HepG2 (cell line): ENCODE results near the gene NFE2L1. TPM values are rescaled to one million over a fixed set of nuclear protein-coding genes. Genes with fewer than 3 reads are reported as not detected.

Source experiments
- ATRX ChIP-seq: sonication (generic); formaldehyde crosslinking; IDR thresholded peaks from 2 replicates; pipeline ENCODE4 v1.4.0; 2020; ENCODE audit warnings: missing genetic modification reagents, borderline replicate concordance
- BHLHE40 ChIP-seq: IDR thresholded peaks from 2 replicates; pipeline ENCODE4 v1.6.1; 2011; ENCODE audit warnings: low read length, improper control_type of control experiment
- KDM5B ChIP-seq: sonication (generic); formaldehyde crosslinking; IDR thresholded peaks from 2 replicates; pipeline ENCODE4 v1.4.0; 2020; ENCODE audit warnings: missing genetic modification reagents, mild to moderate bottlenecking, borderline replicate concordance
- MAFG ChIP-seq: sonication (generic); formaldehyde crosslinking; IDR thresholded peaks from 2 replicates; pipeline ENCODE4 v1.5.1; 2020; ENCODE audit warnings: mild to moderate bottlenecking, missing genetic modification reagents
- NPAS2 ChIP-seq: sonication (generic); formaldehyde crosslinking; IDR thresholded peaks from 2 replicates; pipeline ENCODE4 v1.8.0; 2022; ENCODE audit warnings: mild to moderate bottlenecking, missing genetic modification reagents, borderline replicate concordance
- PAF1 ChIP-seq: IDR thresholded peaks from 2 replicates; pipeline ENCODE4 v1.6.1; 2016; ENCODE audit warnings: missing genetic modification reagents, missing compliant biosample characterization
- RARG ChIP-seq: sonication (generic); formaldehyde crosslinking; IDR thresholded peaks from 2 replicates; pipeline ENCODE4 v1.4.0; 2020; ENCODE audit warnings: low read depth, mild to moderate bottlenecking, missing genetic modification reagents
- SCMH1 ChIP-seq: sonication (generic); formaldehyde crosslinking; IDR thresholded peaks from 2 replicates; pipeline ENCODE4 v1.9.0; 2021; ENCODE audit warnings: missing genetic modification reagents, mild to moderate bottlenecking, borderline replicate concordance
- SOX6 ChIP-seq, 2 experiments: fragments of 450-650 bp in 1 of 2; sonication (generic) in 1 of 2; formaldehyde crosslinking in 1 of 2; IDR thresholded peaks; 2 replicates each; pipeline versions ENCODE4 v1.4.0 to v1.6.1; 2017 to 2020; ENCODE audit warnings: antibody characterized with exemption in 1 of 2, mild to moderate bottlenecking in 1 of 2, missing genetic modification reagents in 1 of 2
- TBX3 ChIP-seq: fragments of 450-650 bp; IDR thresholded peaks from 2 replicates; pipeline ENCODE4 v1.6.1; 2017; ENCODE audit warnings: antibody characterized with exemption, mild to moderate bottlenecking, inconsistent platforms, borderline replicate concordance
- YEATS2 ChIP-seq: sonication (generic); formaldehyde crosslinking; IDR thresholded peaks from 2 replicates; pipeline ENCODE4 v1.4.0; 2020; ENCODE audit warnings: missing genetic modification reagents, borderline replicate concordance
- ZFP36L1 ChIP-seq: sonication (generic); formaldehyde crosslinking; IDR thresholded peaks from 2 replicates; pipeline ENCODE4 v1.8.0; 2022; ENCODE audit warnings: mild to moderate bottlenecking, missing genetic modification reagents, moderate library complexity
- ZNF451 ChIP-seq: sonication (generic); formaldehyde crosslinking; IDR thresholded peaks from 2 replicates; pipeline ENCODE4 v1.5.0; 2020; ENCODE audit warnings: mild to moderate bottlenecking, missing genetic modification reagents
- ZNF550 ChIP-seq: sonication (generic); formaldehyde crosslinking; IDR thresholded peaks from 2 replicates; pipeline ENCODE4 v1.4.0; 2020; ENCODE audit warnings: mild to moderate bottlenecking, missing genetic modification reagents, borderline replicate concordance
- ZNF614 ChIP-seq: IDR thresholded peaks from 2 replicates; pipeline ENCODE4 v1.6.1; 2018; ENCODE audit warnings: missing biosample characterization, missing genetic modification reagents, inconsistent platforms, borderline replicate concordance
- ZNF724P ChIP-seq: sonication (generic); formaldehyde crosslinking; IDR thresholded peaks from 2 replicates; pipeline ENCODE4 v1.8.0; 2022; ENCODE audit warnings: missing genetic modification reagents, borderline replicate concordance
- ZNF75D ChIP-seq: sonication (generic); formaldehyde crosslinking; IDR thresholded peaks from 2 replicates; pipeline ENCODE4 v1.8.1; 2023; ENCODE audit warnings: missing genetic modification reagents, mild to moderate bottlenecking, borderline replicate concordance
- ZNF782 ChIP-seq: sonication (generic); formaldehyde crosslinking; IDR thresholded peaks from 2 replicates; pipeline ENCODE4 v1.4.0; 2020; ENCODE audit warnings: missing genetic modification reagents, mild to moderate bottlenecking, borderline replicate concordance
- polyA plus RNA-seq, 8 experiments: library from polyadenylated mRNA; depleted of rRNA in 3 of 8; stranded (reverse) in 7 of 8; unstranded in 1 of 8; fragments of >200 nt; fragmentation: Illumina TruSeq in 4 of 8; extraction: Trizol in 4 of 8; gene quantifications; 2 replicates each; pipeline versions ENCODE4 v1.2.1 to v1.2.3, GENCODE V29; 2011 to 2016; ENCODE audit warnings: low read depth in 4 of 8, missing spikeins in 1 of 8, mixed read lengths in 1 of 8; ENCODE audit not compliant: insufficient read depth in 1 of 8
- total RNA-seq, 5 experiments: library from RNA; depleted of rRNA; stranded (reverse); fragments of >200 nt; fragmentation: Illumina TruSeq; extraction: Trizol; gene quantifications; 2 replicates each; pipeline ENCODE4 v1.2.3, GENCODE V29; 2016; ENCODE audit warnings: low read depth in 1 of 5
- TF ChIP-seq, protein P1 (sequence below): fragments of 450-650 bp; IDR thresholded peaks from 2 replicates; pipeline ENCODE4 v1.6.1; 2017
- TF ChIP-seq, protein P2 (sequence below): sonication (generic); formaldehyde crosslinking; IDR thresholded peaks from 2 replicates; pipeline ENCODE4 v1.5.0; 2020; ENCODE audit warnings: missing genetic modification reagents
- TF ChIP-seq, protein P3 (sequence below): sonication (generic); formaldehyde crosslinking; IDR thresholded peaks from 2 replicates; pipeline ENCODE4 v1.8.0; 2023; ENCODE audit warnings: mild to moderate bottlenecking, missing genetic modification reagents
- TF ChIP-seq, protein P4 (sequence below): IDR thresholded peaks from 2 replicates; pipeline ENCODE4 v1.6.1; 2016; ENCODE audit warnings: mild to moderate bottlenecking, missing biosample characterization, missing genetic modification reagents
- TF ChIP-seq, protein P5 (sequence below): sonication (generic); formaldehyde crosslinking; IDR thresholded peaks from 2 replicates; pipeline ENCODE4 v1.4.0; 2020; ENCODE audit warnings: missing genetic modification reagents
- TF ChIP-seq, protein P6 (sequence below): sonication (generic); formaldehyde crosslinking; IDR thresholded peaks from 2 replicates; pipeline ENCODE4 v1.4.0; 2020; ENCODE audit warnings: mild to moderate bottlenecking, missing genetic modification reagents

Gene NFE2L1
- total and polyA plus RNA-seq, 2 of the 13 experiments (the other 11 are each of a cell fraction or from before 2014, with no cell fraction given) = 67.0 to 234 TPM

DNA sequence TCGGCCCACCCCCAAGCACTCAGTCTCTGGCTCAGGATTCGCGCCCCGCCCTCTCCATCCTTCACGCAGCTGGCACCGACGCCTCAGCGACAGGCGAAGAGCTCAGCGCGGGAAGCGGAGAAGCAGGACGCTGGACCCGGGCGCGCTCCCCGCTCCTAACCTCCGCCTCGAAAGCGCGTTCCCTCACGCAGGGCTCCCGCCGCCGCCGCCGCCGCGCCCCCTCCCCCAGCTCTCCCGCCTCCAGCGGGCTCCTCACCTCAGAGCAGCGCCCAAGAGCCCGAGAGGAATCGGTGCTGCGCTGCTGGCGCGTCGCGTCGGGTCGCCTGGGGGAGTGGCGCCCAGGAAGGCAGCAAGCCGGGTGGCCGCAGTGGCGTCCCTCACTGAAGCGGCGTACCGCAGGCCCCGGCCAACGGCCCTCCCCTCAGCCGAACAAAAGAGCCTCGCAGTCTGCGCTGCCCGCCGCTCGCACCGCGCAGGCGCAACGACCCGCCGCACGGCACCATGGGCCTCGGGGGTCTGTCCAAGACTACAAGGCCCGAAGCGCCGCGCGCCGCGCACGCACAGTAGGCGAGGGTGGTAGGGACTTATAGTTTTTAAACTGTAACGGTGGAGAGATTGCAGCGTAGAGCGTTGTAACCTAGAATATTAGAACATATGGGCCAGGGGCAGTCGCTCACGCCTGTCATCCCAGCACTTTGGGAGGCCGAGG is 53.0 kb downstream of the NFE2L1 start, which contains the start of gene CBX1 (continued):
- TF ChIP-seq, protein P1, sequence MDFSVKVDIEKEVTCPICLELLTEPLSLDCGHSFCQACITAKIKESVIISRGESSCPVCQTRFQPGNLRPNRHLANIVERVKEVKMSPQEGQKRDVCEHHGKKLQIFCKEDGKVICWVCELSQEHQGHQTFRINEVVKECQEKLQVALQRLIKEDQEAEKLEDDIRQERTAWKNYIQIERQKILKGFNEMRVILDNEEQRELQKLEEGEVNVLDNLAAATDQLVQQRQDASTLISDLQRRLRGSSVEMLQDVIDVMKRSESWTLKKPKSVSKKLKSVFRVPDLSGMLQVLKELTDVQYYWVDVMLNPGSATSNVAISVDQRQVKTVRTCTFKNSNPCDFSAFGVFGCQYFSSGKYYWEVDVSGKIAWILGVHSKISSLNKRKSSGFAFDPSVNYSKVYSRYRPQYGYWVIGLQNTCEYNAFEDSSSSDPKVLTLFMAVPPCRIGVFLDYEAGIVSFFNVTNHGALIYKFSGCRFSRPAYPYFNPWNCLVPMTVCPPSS = no peak
- no peak for TF ChIP-seq NPAS2 (CRISPR knock-in tag)
- no peak for TF ChIP-seq SOX6 (IDR thresholded peaks at IDR 0.05)
- peak; percentile 86 for TF ChIP-seq SOX6 (CRISPR knock-in tag; IDR thresholded peaks at IDR 0.05)
- no peak for TF ChIP-seq BHLHE40
- TF ChIP-seq, protein P2, sequence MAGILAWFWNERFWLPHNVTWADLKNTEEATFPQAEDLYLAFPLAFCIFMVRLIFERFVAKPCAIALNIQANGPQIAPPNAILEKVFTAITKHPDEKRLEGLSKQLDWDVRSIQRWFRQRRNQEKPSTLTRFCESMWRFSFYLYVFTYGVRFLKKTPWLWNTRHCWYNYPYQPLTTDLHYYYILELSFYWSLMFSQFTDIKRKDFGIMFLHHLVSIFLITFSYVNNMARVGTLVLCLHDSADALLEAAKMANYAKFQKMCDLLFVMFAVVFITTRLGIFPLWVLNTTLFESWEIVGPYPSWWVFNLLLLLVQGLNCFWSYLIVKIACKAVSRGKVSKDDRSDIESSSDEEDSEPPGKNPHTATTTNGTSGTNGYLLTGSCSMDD (CRISPR knock-in tag) = no peak
- TF ChIP-seq PAF1 (CRISPR knock-in tag) = no peak
- TF ChIP-seq, protein P3, sequence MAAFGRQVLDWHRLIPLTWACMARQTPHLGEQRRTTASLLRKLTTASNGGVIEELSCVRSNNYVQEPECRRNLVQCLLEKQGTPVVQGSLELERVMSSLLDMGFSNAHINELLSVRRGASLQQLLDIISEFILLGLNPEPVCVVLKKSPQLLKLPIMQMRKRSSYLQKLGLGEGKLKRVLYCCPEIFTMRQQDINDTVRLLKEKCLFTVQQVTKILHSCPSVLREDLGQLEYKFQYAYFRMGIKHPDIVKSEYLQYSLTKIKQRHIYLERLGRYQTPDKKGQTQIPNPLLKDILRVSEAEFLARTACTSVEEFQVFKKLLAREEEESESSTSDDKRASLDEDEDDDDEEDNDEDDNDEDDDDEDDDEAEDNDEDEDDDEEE (CRISPR knock-in tag) = peak; percentile 95
- TF ChIP-seq KDM5B (CRISPR knock-in tag) = peak; percentile 95
- TF ChIP-seq ZFP36L1 (CRISPR knock-in tag) = peak; percentile 58; the same call in 1 of the 2 replicates
- TF ChIP-seq, protein P4, sequence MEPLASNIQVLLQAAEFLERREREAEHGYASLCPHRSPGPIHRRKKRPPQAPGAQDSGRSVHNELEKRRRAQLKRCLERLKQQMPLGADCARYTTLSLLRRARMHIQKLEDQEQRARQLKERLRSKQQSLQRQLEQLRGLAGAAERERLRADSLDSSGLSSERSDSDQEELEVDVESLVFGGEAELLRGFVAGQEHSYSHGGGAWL (CRISPR knock-in tag) = peak; percentile 91
- peak; percentile 80; the same call in 1 of the 2 replicates for TF ChIP-seq ZNF782 (CRISPR knock-in tag)
- no peak for TF ChIP-seq RARG (CRISPR knock-in tag)
- no peak for TF ChIP-seq ZNF550
- TF ChIP-seq SCMH1 (CRISPR knock-in tag) = no peak
- TF ChIP-seq MAFG (CRISPR knock-in tag) = no peak
- peak; percentile 74; the same call in 1 of the 2 replicates for TF ChIP-seq ZNF614 (CRISPR knock-in tag)
- TF ChIP-seq, protein P5, sequence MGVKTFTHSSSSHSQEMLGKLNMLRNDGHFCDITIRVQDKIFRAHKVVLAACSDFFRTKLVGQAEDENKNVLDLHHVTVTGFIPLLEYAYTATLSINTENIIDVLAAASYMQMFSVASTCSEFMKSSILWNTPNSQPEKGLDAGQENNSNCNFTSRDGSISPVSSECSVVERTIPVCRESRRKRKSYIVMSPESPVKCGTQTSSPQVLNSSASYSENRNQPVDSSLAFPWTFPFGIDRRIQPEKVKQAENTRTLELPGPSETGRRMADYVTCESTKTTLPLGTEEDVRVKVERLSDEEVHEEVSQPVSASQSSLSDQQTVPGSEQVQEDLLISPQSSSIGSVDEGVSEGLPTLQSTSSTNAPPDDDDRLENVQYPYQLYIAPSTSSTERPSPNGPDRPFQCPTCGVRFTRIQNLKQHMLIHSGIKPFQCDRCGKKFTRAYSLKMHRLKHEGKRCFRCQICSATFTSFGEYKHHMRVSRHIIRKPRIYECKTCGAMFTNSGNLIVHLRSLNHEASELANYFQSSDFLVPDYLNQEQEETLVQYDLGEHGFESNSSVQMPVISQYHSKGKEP (CRISPR knock-in tag) = no peak
- no peak for TF ChIP-seq ZNF75D
- TF ChIP-seq TBX3 = no peak
- peak; percentile 96; the same call in 1 of the 2 replicates for TF ChIP-seq ZNF724P (CRISPR knock-in tag)
- no peak for TF ChIP-seq ATRX
- TF ChIP-seq ZNF451 = peak; percentile 90; the same call in 1 of the 2 replicates
- TF ChIP-seq, protein P6, sequence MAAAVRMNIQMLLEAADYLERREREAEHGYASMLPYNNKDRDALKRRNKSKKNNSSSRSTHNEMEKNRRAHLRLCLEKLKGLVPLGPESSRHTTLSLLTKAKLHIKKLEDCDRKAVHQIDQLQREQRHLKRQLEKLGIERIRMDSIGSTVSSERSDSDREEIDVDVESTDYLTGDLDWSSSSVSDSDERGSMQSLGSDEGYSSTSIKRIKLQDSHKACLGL = peak; percentile 92
- peak; percentile 90 for TF ChIP-seq YEATS2 (CRISPR knock-in tag)
